GM15510 (cell line): ENCODE data around the gene HSD17B11.

Experiments used
- POLR2A ChIP-seq: IDR thresholded peaks from 3 replicates; pipeline ENCODE4 v1.6.1; 2011; ENCODE audit warnings: borderline replicate concordance; ENCODE audit not compliant: insufficient read length; ENCODE audit errors: extremely low read depth

The HSD17B11 gene

DNA sequence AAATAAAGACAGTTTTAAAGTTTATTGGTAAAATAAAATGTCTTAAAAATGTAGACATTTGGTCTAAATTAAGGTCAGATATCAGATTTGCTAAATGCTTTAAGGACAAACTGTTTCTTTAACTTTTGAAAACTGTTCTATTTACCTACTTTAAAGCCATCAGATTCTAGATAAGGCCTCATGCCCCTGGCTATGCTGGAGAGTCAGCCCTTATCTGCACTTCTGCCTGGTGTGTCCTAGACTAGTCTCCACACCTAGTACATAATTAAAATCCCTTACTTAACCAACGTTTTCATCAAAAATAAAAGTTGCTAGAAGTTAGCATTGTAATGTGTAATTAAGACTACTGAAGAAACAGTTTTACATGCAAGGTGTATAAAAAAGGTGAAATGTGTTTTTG lies 25.6 kb downstream of the HSD17B11 start:
- TF ChIP-seq POLR2A = no peak

- no peak for TF ChIP-seq POLR2A
Observed at GRCh38 chr4:87363552-87363951, 27.4 kb downstream of the HSD17B11 start.

DNA sequence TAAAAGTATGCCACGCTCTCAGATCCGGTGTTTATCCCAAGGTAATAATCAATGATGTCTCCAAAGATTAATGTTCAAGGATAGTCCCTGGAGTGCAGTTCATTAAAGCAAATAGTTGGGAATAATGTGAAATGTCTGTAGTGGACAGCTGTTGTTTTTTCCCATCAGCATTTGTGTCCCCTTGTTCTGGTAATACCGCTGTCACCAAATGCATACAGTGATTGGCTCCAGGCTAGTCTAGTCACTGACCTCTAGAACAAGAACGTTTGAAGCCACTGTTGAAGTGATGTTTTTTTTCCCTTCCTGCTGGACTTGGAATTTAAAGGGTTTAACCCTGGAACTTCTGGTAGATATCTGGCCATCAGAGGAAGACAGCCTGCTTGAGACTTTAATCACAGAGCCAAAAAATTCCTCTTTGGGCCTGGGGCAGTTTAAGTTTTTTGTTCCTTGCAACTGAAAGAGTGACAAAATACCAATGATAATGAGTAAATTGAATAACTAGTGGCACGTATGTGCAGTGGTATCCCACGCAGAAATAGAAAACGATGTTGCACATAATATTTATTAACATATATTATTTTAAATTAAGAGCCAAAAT lies 30.6 kb downstream of the HSD17B11 start:
- no peak for TF ChIP-seq POLR2A

DNA sequence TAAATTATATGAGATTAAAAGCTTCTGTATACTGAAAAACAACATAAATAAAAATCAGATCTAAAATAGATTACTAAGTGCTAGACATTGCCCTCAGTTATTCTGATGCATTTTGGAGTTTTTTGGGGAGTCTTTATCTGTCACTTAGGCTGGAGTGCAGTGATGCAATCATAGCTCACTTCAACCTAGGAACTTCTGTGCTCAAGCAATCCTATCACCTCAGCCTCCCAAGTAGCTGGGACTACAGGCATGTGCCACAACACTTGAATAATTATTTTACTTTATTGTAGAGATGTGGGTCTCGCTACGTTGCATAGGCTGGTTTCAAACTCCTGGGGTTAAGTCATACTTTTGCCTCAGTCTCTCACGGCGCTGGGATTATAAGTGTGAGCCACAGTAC lies 31.7 kb downstream of the HSD17B11 start:
- TF ChIP-seq POLR2A = no peak

DNA sequence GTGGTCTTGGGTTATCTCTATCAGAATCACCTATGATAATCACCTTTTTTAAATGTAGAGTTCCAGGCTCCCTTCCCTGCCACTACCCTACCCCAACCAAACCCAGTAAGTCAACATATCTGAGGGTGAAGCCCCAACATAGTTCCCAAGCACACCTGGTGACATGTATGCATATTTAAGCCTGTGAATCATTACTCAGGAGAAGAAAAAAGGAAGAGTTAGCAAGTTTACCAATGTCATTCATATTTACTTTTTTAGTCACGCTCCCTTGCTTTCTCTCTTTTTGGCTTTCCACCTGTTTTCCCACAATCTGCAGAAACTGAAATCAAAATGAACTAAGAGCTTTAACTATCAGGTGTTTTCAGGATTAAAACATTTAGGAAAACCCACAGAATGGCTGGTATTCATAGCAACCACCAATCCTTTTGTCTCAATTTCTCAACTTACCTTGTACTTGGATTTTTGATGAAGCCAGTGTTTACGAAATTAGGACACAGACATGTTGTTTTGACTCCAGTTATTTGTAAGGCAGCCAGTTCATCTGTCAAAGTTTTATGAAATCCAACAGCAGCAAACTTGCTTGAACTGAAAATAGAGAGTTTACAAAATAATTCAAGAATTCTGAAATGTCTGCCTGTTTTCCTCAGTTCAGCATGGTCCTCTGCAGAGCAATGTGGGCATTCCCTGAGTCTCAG lies 34.0 kb downstream of the HSD17B11 start:
- TF ChIP-seq POLR2A = no peak

DNA sequence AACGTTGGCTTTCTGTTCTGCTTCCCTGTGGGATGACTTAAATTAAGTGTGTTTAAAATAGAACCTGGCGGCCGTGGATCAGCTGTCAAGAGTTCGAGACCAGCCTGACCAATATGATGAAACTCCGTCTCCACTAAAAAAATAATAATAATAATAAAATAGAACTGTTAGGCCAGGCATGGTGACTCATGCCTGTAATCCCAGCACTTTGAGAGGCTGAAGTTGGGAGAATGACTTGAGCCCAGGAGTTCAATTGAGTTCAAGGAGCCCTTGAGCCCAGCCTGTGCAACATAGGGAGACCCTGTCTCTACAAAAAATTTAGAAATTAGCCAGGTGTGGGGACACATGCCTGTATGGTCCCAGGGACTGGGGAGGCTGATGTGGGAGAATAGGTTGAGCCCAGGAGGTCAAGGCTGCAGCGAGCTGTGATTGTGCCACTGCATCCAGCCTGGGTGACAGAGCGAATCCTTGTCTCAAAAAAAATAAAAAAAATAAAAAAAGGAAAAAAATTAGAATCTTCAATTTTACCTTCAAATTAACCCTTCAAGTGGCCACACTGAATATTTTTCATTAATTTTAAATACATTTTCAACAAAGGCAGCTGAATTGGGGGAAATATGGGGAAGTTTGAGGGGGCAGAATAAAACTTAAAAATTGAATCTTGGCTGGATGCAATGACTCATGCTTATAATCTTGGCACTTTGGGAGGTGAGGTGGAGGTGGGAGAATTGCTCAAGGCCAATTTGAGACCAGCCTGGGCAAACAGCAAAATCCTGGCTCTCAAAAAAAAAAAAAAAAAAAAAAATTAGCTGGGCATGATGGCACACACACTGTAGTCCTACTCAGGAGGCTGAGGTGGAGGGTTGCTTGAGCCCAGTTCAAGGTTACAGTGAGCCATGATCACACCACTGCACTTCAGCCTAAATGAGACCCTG lies 36.6 kb downstream of the HSD17B11 start:
- TF ChIP-seq POLR2A = no peak

DNA sequence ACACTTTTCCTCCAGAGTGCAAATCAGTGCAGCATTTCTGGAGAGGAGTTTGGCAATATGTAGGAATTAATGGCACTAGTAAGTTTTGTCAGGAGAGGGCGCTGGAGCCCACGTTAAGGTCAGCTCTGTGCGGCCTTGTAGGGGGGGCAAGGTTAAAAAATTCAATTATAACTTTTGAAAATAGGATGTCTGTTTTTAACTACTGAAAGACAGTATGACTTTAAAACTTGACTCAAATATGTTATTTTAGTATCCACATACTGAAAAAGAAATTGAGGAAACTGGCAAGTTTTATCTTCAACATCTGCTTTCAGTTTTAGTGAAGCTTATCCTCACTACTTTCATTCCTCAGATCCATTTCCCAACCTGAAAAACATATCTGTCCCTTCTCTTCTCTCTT lies 37.4 kb downstream of the HSD17B11 start:
- no peak for TF ChIP-seq POLR2A

DNA sequence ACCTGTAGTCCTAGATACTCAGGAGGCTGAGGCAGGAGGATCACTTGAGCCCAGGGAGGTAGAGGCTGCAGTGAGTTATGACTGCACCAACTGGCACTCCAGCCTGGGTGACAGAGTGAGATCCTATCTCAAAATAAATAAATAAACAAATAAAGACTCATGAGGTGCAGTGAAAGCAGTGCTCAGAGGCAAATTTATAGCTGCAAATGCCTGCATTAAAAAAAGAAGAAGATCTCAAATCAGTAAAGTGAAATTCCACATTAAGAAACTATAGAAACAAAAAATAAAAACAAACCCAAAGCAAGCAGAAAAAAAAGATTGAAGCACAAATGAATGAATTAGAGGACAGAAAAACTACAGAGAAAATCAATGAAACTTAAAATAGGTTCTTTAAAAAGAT lies 45.8 kb downstream of the HSD17B11 start:
- TF ChIP-seq POLR2A = no peak

DNA sequence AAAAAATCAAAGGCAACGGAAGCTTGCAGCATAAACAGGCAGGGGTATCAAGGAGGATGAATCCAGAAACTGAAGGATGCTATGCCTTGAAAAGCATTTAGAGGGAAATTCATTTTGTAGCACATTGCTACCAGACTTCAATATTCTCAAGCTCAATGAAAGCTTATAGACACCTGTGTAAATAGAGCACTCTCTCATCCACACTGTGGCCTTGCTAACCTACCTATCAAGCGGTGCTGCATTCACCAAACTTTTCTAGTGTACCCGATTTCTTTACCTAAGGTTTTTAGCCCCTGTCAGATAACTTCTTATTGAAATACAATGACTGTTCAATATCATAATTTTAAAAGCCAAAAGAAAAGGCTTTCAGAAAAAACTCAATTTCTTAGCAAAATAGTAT lies 48.1 kb downstream of the HSD17B11 start:
- TF ChIP-seq POLR2A = no peak

- TF ChIP-seq POLR2A = no peak
Observed at GRCh38 chr4:87339440-87339839, 51.5 kb downstream of the HSD17B11 start.

GRCh38 chr4:87337361-87337760 lies 53.6 kb downstream of the HSD17B11 start:
- TF ChIP-seq POLR2A = no peak

DNA sequence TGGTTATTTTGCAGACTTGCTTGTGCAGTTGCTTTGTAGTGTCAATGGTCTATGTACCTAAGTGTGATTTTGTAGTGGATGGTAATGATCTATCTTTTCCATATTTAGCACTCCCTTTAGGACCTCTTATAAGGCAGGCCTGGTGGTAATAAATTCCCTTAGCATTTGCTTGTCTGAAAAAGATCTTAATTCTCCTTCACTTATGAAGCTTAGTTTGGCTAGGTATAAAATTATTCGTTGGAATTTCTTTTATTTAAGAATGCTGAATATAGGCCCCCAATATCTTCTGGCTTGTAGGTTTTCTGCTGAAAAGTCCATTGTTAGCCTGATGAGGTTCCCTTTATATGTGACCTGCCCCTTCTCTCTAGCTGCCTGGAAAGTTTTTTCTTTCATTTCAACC lies 57.7 kb downstream of the HSD17B11 start:
- no peak for TF ChIP-seq POLR2A

DNA sequence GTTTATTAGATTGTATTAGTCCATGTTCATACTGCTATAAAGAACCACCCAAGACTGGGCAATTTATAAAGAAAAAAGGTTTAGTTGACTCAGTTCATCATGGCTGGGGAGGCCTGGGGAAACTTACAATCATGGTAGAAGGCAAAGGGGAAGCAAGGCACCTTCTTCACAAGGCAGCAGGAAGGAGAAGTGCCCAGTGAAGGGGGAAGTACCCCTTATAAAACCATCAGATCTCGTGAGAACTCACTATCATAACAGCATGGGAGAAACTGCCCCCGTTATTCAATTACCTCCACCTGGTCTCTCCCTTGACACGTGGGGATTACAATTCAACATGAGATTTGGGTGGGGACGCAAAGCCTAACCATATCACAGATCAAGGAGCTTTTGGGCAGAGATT lies 60.2 kb downstream of the HSD17B11 start:
- TF ChIP-seq POLR2A = no peak

- no peak for TF ChIP-seq POLR2A
Observed at GRCh38 chr4:87327136-87327535, 63.9 kb downstream of the HSD17B11 start.

DNA sequence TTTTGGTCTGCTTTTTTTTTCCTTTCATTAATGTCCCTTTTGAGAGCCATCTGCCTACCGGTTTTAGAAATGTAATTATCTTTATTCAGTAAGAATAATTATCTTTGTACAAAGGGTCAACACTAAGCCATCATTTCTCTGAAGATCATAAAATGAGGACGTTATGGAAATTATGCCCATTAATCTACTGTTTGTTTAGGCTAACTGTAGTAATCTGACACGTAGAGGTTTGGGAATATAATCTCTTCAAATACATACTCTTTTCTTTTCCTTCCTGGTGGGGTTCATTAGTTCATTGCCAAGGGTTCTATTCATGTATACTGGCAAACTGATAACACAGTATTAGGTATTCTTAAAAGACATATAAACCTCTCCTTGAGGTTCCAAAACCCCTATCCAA lies 64.5 kb downstream of the HSD17B11 start:
- no peak for TF ChIP-seq POLR2A

- TF ChIP-seq POLR2A = no peak
Observed at GRCh38 chr4:87322754-87323153, 68.2 kb downstream of the HSD17B11 start, which contains the start of gene HSD17B13. Gene HSD17B13 (minus strand): TSS chr4:87322882. CDS start chr4:87322841, 41 bp downstream.

- no peak for TF ChIP-seq POLR2A
Observed at GRCh38 chr4:87321888-87322287, 69.1 kb downstream of the HSD17B11 start.

- no peak for TF ChIP-seq POLR2A
Observed at GRCh38 chr4:87317527-87317926, 73.5 kb downstream of the HSD17B11 start.
